ENCODE results near the gene LCP2.
A peak's percentile ranks its signal among the peaks of the same experiment; 100 is the strongest.

LCP2 gene

DNA sequence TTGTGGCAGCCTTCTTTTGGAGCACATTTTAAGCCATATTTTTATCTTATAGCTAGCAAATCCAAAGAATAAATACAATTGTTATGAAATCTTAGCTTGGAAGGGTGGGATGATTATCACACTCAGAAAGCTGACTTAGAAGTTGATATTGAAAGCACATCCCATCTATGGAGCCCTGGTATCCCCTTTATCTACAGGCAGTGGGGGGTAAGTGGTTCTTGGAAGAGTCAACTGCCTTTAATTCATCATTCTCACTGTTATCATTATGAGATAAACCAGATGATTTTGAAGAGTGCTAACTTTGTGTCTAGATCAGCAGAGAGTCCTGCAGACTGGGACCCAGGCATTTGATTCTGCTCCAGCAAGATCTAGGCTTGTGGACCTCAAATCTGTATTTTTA lies 3.0 kb downstream of the LCP2 start:
- DNase-seq = no peak

DNA sequence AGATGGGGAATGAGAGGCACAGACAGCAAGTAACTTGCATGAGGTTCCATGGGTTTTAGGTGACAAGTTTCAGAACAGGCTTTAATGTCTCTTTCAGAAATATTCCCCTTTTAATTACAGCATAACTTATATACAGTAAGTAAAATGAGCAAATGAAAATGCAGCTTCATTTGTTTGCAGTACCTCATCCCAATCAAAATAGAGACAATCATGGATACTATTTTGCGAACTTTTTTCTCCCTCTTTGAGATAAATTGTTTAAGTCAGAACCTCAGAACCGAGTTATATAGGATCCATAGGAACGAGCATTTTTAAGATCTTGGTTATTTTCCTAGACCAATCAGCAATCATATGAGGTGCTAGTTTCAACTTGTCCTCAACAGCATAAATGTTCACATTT lies 3.5 kb downstream of the LCP2 start:
- DNase-seq = no peak

GRCh38 chr5:170293273-170293672 lies 4.3 kb downstream of the LCP2 start:
- DNase-seq = peak; percentile 39

DNA sequence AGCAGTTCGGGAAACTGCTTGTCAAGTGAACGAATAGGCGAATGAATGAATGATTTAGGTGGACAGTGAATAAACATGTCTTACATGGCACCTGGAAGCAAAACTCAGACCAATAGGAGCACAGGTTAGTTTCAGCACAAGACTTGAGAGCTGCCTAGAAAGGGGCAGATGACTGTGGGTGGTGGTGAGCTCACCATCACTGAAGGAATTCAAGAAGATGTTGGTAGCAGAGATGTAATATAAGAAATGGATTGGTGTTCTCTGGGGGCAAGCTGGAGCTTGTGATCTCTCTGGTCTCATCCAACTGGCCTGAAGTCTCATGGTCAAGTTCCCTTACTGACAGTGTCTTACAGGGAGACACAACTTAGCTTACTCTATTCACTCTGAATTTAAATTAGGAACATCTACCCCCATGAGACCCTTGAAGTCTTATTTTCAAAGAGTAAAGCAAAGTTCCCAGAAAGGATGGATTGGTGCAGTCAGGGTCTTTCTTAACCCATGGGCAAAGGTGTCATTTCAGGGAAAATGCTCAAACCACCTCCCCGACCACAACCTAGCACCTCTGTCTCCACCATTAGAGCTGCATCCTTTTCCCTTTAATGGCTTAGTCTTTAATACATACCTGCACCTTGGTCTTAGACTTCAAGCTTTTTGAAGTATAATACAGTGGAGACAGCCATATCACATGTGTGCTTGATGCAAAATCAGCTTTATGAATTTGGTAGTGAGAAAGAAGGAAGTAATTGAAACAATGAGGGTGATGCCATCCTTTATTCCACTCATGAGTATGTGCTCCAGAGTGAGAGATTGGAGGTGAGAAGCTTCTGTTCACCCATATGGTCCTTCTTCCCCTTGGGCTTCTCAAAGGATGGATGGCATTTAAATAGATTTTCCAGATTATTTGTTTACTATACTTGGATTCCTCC lies 5.1 kb downstream of the LCP2 start:
- no peak for DNase-seq

DNA sequence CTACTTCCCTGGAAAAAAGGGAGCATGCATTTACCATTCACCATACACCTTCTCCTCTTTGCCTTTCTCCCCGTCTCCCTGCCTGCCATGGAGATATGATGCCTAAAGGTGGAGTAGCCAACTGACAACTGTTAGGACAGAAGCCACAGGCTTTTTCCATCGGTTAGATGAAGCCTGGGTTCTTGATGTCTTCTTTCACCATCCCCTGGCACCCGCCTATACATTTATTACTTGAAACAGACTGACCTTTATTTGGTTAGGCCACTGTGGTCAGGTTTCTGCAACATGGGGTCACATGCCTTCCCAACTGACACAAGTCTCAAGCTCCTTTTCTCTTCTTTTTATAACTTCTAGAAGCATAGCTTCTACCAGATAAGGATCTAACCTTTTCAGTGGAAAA lies 7.1 kb downstream of the LCP2 start:
- no peak for DNase-seq

- DNase-seq = no peak
These were observed 7.8 kb downstream of the LCP2 start for GRCh38 chr5:170289764-170290163.

- no peak for DNase-seq
These were observed 8.5 kb downstream of the LCP2 start for GRCh38 chr5:170289121-170289520.

DNA sequence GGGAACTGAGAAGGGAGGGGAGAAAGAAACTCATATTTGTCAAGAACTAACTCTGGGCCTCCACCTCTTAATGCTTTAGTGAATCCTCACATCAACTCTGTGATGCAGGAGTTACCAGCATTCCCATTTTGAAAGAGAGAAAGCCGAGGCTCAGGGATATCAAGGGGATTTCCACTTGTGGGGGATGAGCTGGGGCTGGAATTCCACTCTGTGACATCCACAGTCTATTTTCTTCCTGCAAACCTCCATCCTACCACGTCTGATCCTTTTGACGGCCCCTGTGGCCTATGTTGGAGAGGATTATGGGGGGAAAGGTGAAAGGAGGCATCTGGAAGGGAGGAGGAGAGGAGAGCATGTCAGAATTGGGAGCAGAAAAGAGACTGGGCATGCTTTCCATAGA lies 9.0 kb downstream of the LCP2 start:
- no peak for DNase-seq

DNA sequence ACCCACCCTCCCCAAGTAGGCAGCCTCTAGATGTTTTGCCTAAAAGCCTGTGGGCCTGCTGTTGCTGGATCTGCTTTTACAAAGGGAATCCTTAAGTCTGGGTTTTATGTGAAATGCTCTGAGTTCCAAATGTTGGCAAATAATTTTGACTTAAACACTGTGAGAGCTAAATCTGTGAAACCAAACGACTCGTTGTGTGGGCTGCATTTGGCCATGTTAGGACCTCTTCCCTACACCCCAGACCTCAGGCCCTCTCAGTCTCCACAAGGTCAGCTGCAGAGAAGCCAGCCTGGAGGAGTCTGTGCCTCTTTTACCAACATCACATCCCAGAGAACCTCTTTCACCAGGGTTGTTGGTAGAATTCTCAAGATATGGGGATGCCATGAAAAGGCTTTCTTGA lies 9.4 kb downstream of the LCP2 start:
- no peak for DNase-seq

DNA sequence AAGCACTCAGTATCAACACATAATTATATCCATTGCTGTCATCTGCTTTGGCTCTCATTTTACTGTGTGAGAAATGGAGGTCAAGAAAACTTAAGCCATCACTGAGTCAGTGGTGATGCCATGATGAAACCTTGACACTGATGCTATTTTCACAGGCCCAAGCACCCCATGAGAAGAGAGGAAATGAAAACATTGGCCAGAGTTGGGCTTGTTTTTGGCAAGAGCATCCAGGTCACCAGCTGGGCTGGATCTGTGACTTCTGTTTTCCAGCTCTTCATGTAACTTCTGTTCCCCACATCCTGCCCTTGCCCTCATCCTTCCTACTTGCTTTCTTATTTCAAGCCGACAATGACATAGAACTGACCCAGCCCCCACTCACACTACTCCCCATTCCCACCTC lies 10.0 kb downstream of the LCP2 start:
- no peak for DNase-seq

DNA sequence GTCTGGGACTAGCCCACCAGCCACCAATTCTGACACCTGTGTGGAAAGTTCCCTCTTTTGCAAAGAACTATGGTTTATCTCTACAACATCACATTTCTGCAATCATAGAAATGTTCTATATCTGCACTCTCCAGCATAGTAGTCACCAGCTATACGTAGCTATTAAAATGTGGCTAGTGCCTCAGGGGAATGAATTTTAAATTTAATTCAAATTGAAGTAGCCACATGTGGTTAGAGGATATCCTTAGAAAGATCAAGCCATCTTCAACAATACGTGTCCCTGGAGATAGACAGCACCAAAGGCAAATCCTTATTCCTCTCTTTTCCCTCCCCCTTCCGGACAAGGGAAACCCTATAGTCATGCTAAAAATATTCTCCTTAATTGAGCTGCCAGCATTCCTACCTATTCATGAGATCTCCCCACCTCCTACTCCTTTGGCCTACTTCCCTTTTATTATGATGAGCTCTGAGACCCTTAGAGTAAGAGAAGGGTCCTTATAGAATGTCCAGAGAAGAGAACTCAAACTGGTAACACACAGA lies 11.1 kb downstream of the LCP2 start:
- DNase-seq = no peak

- no peak for DNase-seq
These were observed 12.4 kb downstream of the LCP2 start for GRCh38 chr5:170285181-170285580.

- DNase-seq = no peak
These were observed 13.3 kb downstream of the LCP2 start for GRCh38 chr5:170284231-170284630.

DNA sequence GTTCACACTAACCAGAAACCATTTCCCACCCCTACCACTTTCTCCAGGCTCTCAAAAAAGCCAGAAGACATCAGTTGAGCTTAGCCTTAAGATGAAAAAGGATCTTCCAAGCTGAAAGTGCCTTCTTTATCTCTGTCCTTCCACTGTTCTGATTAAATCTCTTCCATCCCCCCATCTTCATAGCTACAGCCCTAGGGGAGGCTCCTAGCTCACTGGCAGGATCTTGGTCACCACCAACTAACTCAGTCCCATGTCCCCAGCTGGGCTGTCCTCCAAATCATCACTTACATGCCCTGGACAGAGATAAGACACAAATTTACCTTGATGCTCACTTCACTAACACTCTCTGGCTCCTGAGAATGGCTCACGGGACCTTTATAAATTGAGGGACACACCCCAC lies 14.3 kb downstream of the LCP2 start:
- DNase-seq = no peak

DNA sequence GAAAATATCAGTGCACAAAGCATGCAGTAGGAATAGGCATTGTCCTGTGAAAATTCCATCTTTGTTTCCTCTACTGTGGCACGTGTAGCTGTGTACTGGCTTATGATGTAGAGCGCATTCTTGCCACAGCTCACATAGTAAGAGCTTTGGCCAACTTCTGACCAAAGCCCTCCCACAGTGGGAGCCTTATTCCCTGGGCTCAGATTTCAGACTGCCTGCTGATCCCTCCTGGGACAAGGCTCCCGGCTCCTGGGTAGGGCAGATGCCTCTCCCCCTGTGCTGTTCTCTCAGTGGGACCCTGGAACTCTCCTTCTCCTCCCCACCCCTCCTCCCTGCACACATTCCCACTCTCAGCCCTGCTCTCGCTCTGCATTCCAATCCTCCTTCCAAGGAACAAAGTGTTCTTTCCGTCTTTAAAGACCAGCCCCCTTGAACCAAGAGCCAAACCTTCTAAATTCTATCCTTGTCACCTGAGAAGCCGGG lies 17.5 kb downstream of the LCP2 start:
- DNase-seq = no peak

GRCh38 chr5:170279459-170279817 lies 18.1 kb downstream of the LCP2 start:
- no peak for DNase-seq

DNA sequence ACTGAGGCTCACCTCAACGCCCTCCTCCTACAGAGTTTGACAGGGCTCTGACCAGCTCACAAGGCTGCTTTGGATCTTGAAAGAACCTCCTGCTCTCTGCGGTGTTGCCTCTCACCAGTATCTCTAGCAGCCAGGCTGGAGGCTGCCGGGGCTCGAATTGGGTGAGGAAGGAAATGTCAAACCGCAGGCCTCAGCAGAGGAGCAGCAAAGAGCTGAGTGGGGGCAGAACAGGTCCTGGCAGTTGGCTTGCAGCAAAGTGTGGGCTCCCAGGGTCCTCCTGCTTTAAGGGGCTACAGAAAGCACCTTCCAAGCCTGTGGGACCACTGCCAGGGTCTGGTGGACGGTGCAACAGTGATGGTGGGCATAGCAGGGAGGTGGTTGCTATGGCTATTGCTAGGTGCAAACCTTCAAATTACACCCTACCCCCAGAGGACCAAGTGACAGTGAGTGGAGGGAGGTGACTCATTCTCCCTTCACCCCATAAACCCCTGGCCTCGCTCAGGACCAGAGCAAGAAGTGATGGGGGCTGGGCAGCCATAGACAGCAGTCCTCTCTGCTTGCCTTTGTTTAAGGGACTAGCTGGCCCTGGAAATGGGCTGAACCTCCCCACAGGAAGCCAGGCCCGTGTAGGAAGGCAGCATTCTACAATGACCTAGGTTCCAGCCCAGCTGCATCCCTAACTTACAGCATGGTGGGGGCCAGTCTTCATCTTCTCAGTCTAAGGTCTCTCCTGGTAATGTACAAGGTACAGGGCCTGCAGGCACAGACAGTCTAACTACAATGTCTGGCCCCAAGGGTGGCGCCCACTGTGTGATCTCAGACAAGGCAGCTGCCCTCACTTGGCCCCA lies 18.7 kb downstream of the LCP2 start:
- DNase-seq = peak; percentile 88

DNA sequence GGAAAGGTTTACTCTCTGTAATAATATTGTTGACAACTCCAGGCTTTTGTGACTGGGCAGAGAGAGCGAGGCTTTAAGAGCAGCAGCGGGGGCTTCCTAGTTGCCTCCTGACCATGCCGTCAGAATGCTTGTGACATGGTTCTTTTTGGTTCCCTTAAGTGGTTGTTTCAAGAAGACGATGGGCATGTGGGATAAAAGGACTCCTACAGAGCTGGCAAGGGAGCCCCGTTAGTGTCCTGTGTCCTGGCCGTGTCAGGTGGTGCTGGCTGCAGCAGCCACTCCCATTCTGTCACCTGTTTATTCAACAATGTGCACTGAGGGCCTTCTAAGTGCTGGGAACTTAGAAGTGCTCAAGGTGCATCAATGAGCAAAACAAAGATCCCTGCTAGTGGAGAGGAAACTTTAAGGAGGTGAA lies 19.7 kb downstream of the LCP2 start:
- DNase-seq = no peak

DNA sequence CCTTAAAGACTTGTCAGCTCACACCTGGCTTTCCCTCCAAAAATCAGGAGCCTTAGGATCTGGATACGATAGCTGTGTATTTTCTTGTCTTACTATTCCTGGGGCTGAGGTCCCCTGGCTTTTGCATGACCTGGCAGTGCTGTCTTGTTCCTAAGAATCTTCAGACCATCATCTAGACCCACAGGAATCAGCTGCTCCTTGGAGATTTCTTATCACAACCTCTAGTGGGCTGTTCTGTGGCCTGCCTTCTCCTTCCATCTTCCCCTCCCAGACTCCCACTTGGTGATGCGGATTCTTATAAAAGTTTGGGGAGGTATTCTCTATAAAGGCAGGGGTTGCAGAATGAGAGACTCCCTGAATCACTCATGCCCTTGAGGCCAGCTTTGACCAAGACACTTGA lies 21.4 kb downstream of the LCP2 start:
- DNase-seq = no peak

DNA sequence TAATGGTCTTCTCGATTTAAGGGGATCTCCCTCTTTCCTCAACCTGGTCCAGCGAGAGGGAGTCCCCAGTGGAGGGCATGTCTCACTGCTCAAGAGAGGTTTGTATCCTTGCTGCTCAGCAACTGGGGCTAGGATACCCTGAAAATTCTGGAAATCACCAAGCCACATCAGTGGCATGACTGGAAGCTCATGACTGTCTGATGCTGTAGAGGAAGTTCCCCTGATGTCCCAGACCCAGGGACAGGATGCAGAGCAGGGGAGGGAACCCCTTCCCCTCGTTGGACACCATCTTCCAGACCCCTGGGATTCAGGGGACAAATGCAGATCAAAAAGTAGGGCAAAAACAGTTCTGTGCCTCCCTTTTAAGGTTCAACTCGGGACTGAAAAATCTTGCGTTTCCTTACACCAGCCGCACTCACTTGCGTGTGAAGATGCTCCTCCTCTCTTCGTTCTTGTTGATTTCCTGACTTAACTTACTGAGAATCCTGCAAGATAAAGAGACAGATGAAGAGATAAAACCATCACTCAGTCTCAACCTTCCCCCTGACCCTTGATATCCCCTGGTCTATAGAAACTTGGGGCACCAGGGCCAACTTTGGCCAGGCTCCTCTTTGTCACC lies 22.1 kb downstream of the LCP2 start:
- peak; percentile 36 for DNase-seq

- DNase-seq = peak; percentile 70
These were observed 23.4 kb downstream of the LCP2 start for GRCh38 chr5:170273968-170274710.

DNA sequence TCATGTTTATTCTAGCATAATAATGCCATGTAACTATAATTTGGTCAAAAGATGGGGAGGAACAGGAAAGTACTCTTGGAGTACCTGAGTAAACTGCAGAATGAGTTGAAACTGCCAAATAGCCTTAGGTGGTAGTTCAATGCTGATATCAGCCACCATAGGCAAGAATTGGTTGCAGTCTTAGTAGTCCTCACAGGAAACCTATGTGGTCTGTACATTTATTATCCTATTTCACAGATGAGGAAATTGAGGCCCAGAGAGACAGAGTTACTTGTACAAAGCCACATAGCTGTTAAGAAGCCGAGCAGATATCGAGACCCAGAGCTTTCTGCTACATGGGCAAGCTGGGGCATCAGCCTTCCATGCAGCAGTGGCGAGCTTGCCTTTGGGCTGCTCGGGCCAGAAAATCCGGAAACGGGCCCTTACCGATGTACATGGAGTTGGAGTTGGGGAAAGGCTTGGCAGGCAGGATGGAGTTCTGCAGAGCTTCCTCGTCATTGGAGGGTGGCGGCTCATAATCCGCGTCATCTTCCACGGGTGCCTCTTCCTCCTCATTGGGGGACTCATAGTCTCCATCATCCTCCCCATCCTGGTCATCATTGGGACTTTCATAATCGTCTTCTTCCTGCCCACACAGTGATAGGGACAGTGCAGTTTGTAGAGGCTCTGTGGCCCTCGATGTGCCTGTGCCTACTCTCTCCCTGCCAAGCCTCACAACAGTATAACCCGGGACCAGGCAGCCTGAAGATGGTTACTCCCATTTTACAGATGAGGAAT lies 27.1 kb downstream of the LCP2 start:
- no peak for DNase-seq

Measured in stimulated activated CD4-positive, alpha-beta T cell treated with anti-CD3 and anti-CD28 coated beads, Interleukin-4, amount 100 ng/mL, for 24 hours (primary cell).